Measurements from ENCODE around the gene BCL6.

GRCh38 chr3:187677604-187678003, 67.7 kb downstream of the BCL6 start:
- TF ChIP-seq ZNF462 (CRISPR knock-in tag; IDR thresholded peaks at IDR 0.05) (no peak), CTCF (conservative IDR thresholded peaks at IDR 0.05; ENCODE audit: low read depth in 2 of 2) (no peak), CREB1 (CRISPR knock-in tag; IDR thresholded peaks at IDR 0.05; ENCODE audit: low read depth) (no peak), EZH2 (IDR thresholded peaks at IDR 0.05; ENCODE audit: low read depth, unreplicated experiment) (no peak), JUNB (IDR thresholded peaks at IDR 0.05; ENCODE audit: unreplicated experiment) (no peak), ETS1 (IDR thresholded peaks at IDR 0.05) (no peak)
